CD4-positive, alpha-beta T cell (primary cell): Measurements from ENCODE around the gene ABHD10. TPM values are rescaled to one million over a fixed set of nuclear protein-coding genes. Genes with fewer than 3 reads are reported as not detected.

Source experiments
- ATAC-seq: fragments of 200-7000 bp; cut with Tn5 transposase; one replicate; pipeline ENCODE4 v1.10.0; 2022; ENCODE audit warnings: mild to moderate bottlenecking; ENCODE audit not compliant: poor library complexity
- CTCF ChIA-PET: fragments of 350-600 bp; sonication (Branson Sonifier 250); formaldehyde crosslinking; loops from one replicate; lab custom pipeline; 2021; ENCODE audit warnings: antibody characterized with exemption, inconsistent platforms; lab: Charles Lee
- POLR2A ChIA-PET: fragments of 350-600 bp; sonication (Branson Sonifier 250); formaldehyde crosslinking; loops from one replicate; lab custom pipeline; 2021; ENCODE audit warnings: antibody characterized with exemption, inconsistent platforms; lab: Charles Lee
- DNase-seq, 14 experiments: peaks; one replicate each; pipeline ENCODE4 v3.0.0-alpha.2; 2013 to 2020; ENCODE audit warnings: mixed read lengths in 2 of 14
- H3K27ac ChIP-seq, 2 donors: one replicate each; pipeline versions ENCODE4 v1.5.1 to v1.7.0; 2013; ENCODE audit warnings: low read length in 2 of 2, low read depth in 1 of 2, mild to moderate bottlenecking in 1 of 2
- H3K27me3 ChIP-seq, 2 experiments: 1 replicate in 1 of 2; 2 replicates in 1 of 2; pipeline versions ENCODE4 v1.6.1 to v1.7.0; 2013; ENCODE audit warnings: low read length in 2 of 2, control low read depth in 1 of 2, mild to moderate bottlenecking in 1 of 2, moderate library complexity in 1 of 2; ENCODE audit not compliant: insufficient read depth in 2 of 2, control insufficient read depth in 1 of 2
- H3K36me3 ChIP-seq: one replicate; pipeline ENCODE4 v1.6.1; 2013; ENCODE audit warnings: low read length, control low read depth; ENCODE audit not compliant: insufficient read depth
- H3K4me1 ChIP-seq: one replicate; pipeline ENCODE4 v1.6.1; 2013; ENCODE audit warnings: low read length, control low read depth; ENCODE audit not compliant: insufficient read depth
- H3K4me3 ChIP-seq: one replicate; pipeline ENCODE4 v1.5.1; 2013; ENCODE audit warnings: mild to moderate bottlenecking, low read length, moderate library complexity
- H3K9me3 ChIP-seq, 2 experiments: 1 replicate in 1 of 2; 2 replicates in 1 of 2; pipeline versions ENCODE4 v1.6.1 to v1.7.0; 2013; ENCODE audit warnings: low read length in 2 of 2, mild to moderate bottlenecking in 2 of 2, control low read depth in 1 of 2, moderate library complexity in 1 of 2; ENCODE audit not compliant: control insufficient read depth in 1 of 2, insufficient read depth in 1 of 2
- H3K27ac Mint-ChIP-seq: one replicate; pipeline ENCODE4 v1.8.0; 2020; ENCODE audit warnings: mixed read lengths
- H3K27me3 Mint-ChIP-seq: one replicate; pipeline ENCODE4 v1.8.0; 2021; ENCODE audit warnings: mixed read lengths
- H3K36me3 Mint-ChIP-seq: one replicate; pipeline ENCODE4 v1.8.0; 2021; ENCODE audit warnings: low read depth, mixed read lengths
- H3K4me1 Mint-ChIP-seq: one replicate; pipeline ENCODE4 v1.8.0; 2021; ENCODE audit warnings: low read depth, mixed read lengths
- H3K4me3 Mint-ChIP-seq: one replicate; pipeline ENCODE4 v1.8.0; 2020; ENCODE audit warnings: mild to moderate bottlenecking, mixed read lengths
- H3K9me3 Mint-ChIP-seq: one replicate; pipeline ENCODE4 v1.8.0; 2020; ENCODE audit warnings: mixed read lengths
- CTCF ChIP-seq: fragments of 200-600 bp; IDR thresholded peaks from one replicate; pipeline ENCODE4 v1.8.0; 2022; ENCODE audit warnings: antibody characterized with exemption, mild to moderate bottlenecking
- intact Hi-C, 2 experiments: fragments of 100-400 bp; cut with DNase I in 1 of 2; cut with micrococcal nuclease in 1 of 2; formaldehyde crosslinking; loops; one replicate each; pipeline versions ENCODE4 v1.15.1 to v1.9.0; 2023 to 2025; cut with DNase I, micrococcal nuclease
- total RNA-seq, 174 experiments: library from RNA in 2 of 174; stranded (reverse) in 2 of 174; gene quantifications; one replicate each; pipeline ENCODE4 v1.2.3 and lab custom pipeline; 2021 to 2026

The ABHD10 gene
- total RNA-seq, 2 experiments from 2014 or later: 28.2 to 32.5 TPM

GRCh38 chr3:112009670-112010069 lies 30.8 kb downstream of the ABHD10 start:
- intact Hi-C loops: loop anchor here in 1 of 2 experiments (5.0 kb wide), 1 partner anchor 32 kb away; the partner anchor contains the start of gene ABHD10
- no peak overlapping the region for H3K4me3 ChIP-seq
- POLR2A ChIA-PET: no interaction called here

GRCh38 chr3:112010636-112011035 lies 31.8 kb downstream of the ABHD10 start:
- no peak for TF ChIP-seq CTCF
- H3K27ac ChIP-seq: no peak overlapping the region
- H3K4me3 ChIP-seq: no peak overlapping the region
- no peak for DNase-seq
- H3K27ac Mint-ChIP-seq: no peak overlapping the region
- H3K27me3 ChIP-seq: no peaks in the 10 kb centered on the region
- H3K4me1 Mint-ChIP-seq: peaks cover 10% of the 10 kb centered on the region
- no peaks in the 10 kb centered on the region for H3K27me3 Mint-ChIP-seq
- H3K36me3 Mint-ChIP-seq: no peaks in the 10 kb centered on the region
- no peak for ATAC-seq
- intact Hi-C loops: loop anchor here in 1 of 2 experiments (5.0 kb wide), 1 partner anchor 33 kb away; the partner anchor contains the start of gene ABHD10
- ChIA-PET CTCF (no interaction called here), POLR2A (no interaction called here)
- no peaks in the 10 kb centered on the region for H3K9me3 ChIP-seq
- no peaks in the 10 kb centered on the region for H3K36me3 ChIP-seq
- no peaks in the 10 kb centered on the region for H3K9me3 Mint-ChIP-seq
- no peak overlapping the region for H3K4me3 Mint-ChIP-seq
- peaks cover 8% of the 10 kb centered on the region for H3K4me1 ChIP-seq

More at GRCh38 chr3:112009670-112010069, 30.8 kb downstream of the ABHD10 start:
- Histone ChIP-seq H3K36me3 (no peaks in the 10 kb centered on the region), H3K27me3 (no peaks in the 10 kb centered on the region), H3K27ac (no peak overlapping the region), H3K4me1 (peaks cover 8% of the 10 kb centered on the region), H3K9me3 (no peaks in the 10 kb centered on the region)
- CTCF ChIA-PET: no interaction called here
- H3K4me1 Mint-ChIP-seq: peaks cover 10% of the 10 kb centered on the region
- H3K36me3 Mint-ChIP-seq: no peaks in the 10 kb centered on the region
- H3K4me3 Mint-ChIP-seq: no peak overlapping the region
- DNase-seq (no peak), ATAC-seq (no peak)
- no peaks in the 10 kb centered on the region for H3K9me3 Mint-ChIP-seq
- no peak overlapping the region for H3K27ac Mint-ChIP-seq
- H3K27me3 Mint-ChIP-seq: no peaks in the 10 kb centered on the region
- TF ChIP-seq CTCF: no peak

GRCh38 chr3:112011376-112011940 lies 32.6 kb downstream of the ABHD10 start:
- no peak for TF ChIP-seq CTCF
- no peak for DNase-seq
- H3K27ac Mint-ChIP-seq: no peak overlapping the region
- ATAC-seq: no peak
- H3K4me3 Mint-ChIP-seq: no peak overlapping the region
- H3K36me3 ChIP-seq: no peaks in the 10 kb centered on the region
- H3K36me3 Mint-ChIP-seq: no peaks in the 10 kb centered on the region
- intact Hi-C loops: loop anchor here in 1 of 2 experiments (5.0 kb wide), 1 partner anchor 34 kb away; the partner anchor contains the start of gene ABHD10
- no peaks in the 10 kb centered on the region for H3K9me3 ChIP-seq
- CTCF ChIA-PET: no interaction called here
- POLR2A ChIA-PET: interaction anchor here (0.6 kb wide), 1 partner anchor 9 kb away, joined by 3 read pairs; no protein-coding TSS in a partner anchor
- peaks cover 10% of the 10 kb centered on the region for H3K4me1 Mint-ChIP-seq
- H3K27me3 ChIP-seq: no peaks in the 10 kb centered on the region
- peaks cover 8% of the 10 kb centered on the region for H3K4me1 ChIP-seq
- no peaks in the 10 kb centered on the region for H3K9me3 Mint-ChIP-seq
- no peak overlapping the region for H3K27ac ChIP-seq
- H3K4me3 ChIP-seq: no peak overlapping the region
- H3K27me3 Mint-ChIP-seq: no peaks in the 10 kb centered on the region
